Measurements from ENCODE around the gene LIF.

LIF gene

GRCh38 chr22:30292069-30292970 lies 45.8 kb upstream of the LIF start:
- TF ChIP-seq, protein P1, sequence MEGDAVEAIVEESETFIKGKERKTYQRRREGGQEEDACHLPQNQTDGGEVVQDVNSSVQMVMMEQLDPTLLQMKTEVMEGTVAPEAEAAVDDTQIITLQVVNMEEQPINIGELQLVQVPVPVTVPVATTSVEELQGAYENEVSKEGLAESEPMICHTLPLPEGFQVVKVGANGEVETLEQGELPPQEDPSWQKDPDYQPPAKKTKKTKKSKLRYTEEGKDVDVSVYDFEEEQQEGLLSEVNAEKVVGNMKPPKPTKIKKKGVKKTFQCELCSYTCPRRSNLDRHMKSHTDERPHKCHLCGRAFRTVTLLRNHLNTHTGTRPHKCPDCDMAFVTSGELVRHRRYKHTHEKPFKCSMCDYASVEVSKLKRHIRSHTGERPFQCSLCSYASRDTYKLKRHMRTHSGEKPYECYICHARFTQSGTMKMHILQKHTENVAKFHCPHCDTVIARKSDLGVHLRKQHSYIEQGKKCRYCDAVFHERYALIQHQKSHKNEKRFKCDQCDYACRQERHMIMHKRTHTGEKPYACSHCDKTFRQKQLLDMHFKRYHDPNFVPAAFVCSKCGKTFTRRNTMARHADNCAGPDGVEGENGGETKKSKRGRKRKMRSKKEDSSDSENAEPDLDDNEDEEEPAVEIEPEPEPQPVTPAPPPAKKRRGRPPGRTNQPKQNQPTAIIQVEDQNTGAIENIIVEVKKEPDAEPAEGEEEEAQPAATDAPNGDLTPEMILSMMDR (IDR thresholded peaks at IDR 0.05; ENCODE audit: borderline replicate concordance, control extremely low read depth, extremely low read depth, insufficient read depth, missing control alignments), result no peak
- in situ Hi-C loops (cut with MboI; ENCODE audit: low sequenced_read_pairs, unreplicated experiment), result no loop called here
- no peak for DNase-seq (ENCODE audit: low spot score)

- no peak for DNase-seq (ENCODE audit: low spot score)
- in situ Hi-C loops (cut with MboI; ENCODE audit: low sequenced_read_pairs, unreplicated experiment), result no loop called here
- TF ChIP-seq, protein P1 (IDR thresholded peaks at IDR 0.05; ENCODE audit: borderline replicate concordance, control extremely low read depth, extremely low read depth, insufficient read depth, missing control alignments), result no peak
These were observed 44.7 kb upstream of the LIF start for GRCh38 chr22:30291058-30291892.

- peak; percentile 61 for DNase-seq (ENCODE audit: low spot score)
- in situ Hi-C loops (cut with MboI; ENCODE audit: low sequenced_read_pairs, unreplicated experiment), result no loop called here
These were observed 43.9 kb upstream of the LIF start for GRCh38 chr22:30290342-30291057.

GRCh38 chr22:30289980-30290313 lies 43.4 kb upstream of the LIF start:
- in situ Hi-C loops (cut with MboI; ENCODE audit: low sequenced_read_pairs, unreplicated experiment), result loop anchor here (5.0 kb wide), 1 partner anchor 102 kb away; no protein-coding TSS in a partner anchor
- no peak for DNase-seq (ENCODE audit: low spot score)
- TF ChIP-seq, protein P1 (IDR thresholded peaks at IDR 0.05; ENCODE audit: borderline replicate concordance, control extremely low read depth, extremely low read depth, insufficient read depth, missing control alignments), result no peak

More at GRCh38 chr22:30290342-30291057, 43.9 kb upstream of the LIF start:
- TF ChIP-seq, protein P1 (IDR thresholded peaks at IDR 0.05; ENCODE audit: borderline replicate concordance, control extremely low read depth, extremely low read depth, insufficient read depth, missing control alignments), result no peak

DNA sequence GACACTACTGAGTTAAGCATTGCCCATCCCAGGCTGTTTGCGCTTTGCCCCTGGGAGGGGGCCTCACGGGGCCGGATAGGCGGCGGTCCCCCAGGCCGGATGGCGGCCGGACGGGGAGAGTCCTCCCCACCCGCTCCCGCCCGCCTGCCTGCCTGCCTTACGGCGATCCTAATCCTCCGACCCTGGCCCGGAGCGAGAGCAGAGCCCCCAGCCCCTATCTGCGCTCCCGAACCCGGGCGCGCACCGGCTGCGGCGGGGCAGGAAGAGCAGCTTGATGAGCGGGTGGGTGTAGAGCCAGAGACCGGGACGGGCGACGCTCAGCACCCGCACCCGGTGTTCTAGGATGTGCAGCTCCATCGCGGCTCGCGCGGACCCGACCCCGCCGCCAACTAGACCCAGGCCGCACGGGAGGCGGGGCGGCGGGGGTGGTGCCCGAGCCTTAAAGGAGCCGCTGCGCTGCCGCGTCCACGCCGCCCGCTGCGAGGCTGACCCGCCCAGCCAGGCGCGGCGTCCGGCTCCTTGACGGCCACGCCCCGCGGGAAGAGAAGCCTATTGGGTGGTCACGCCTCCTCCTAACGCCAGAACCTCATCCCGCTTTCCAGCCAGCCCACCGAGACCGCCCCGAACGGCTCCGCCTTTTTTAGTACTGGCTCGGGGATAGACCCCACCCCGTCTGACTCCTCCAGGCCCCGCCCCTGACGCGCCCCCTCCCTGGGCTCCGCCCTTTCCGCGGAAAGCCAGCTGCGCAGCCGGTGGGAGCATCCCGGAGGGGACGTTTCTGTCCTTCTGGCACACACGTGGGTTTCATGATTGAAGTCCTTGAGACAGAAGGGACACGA lies 42.8 kb upstream of the LIF start, which contains the start of gene CASTOR1:
CASTOR1 (minus strand) TSS at position 365 of the 839 bp plus-strand sequence; CDS start at position 357, 8 bp downstream.
- TF ChIP-seq, protein P1 (IDR thresholded peaks at IDR 0.05; ENCODE audit: borderline replicate concordance, control extremely low read depth, extremely low read depth, insufficient read depth, missing control alignments), result no peak
- peak; percentile 99 for DNase-seq (ENCODE audit: low spot score)
- in situ Hi-C loops (cut with MboI; ENCODE audit: low sequenced_read_pairs, unreplicated experiment), result loop anchor here (5.0 kb wide), 1 partner anchor 103 kb away; no protein-coding TSS in a partner anchor
